Caco-2 (cell line): ENCODE data around the gene ABLIM2. TPM values are rescaled to one million over a fixed set of nuclear protein-coding genes. Genes with fewer than 3 reads are reported as not detected.

Experiments
- BruUV-seq: library from RNA; stranded (reverse); fragments of 400-500 nt; replicated peaks from 2 replicates; lab custom pipeline; 2021; lab: Mats Ljungman, UMichigan
- CTCF ChIA-PET: fragments of 300-600 bp; sonication (Branson Sonifier 250); formaldehyde crosslinking; loops from one replicate; lab custom pipeline; 2022; ENCODE audit warnings: antibody characterized with exemption; lab: Charles Lee
- POLR2A ChIA-PET: fragments of 300-600 bp; sonication (Branson Sonifier 250); formaldehyde crosslinking; loops from one replicate; lab custom pipeline; 2022; ENCODE audit warnings: antibody characterized with exemption; lab: Charles Lee
- DNase-seq, 2 experiments: peaks; one replicate each; pipeline versions ENCODE4 v3.0.0 to v3.0.0-alpha.2; 2020 to 2022
- H3K27me3 ChIP-seq: replicated peaks from 2 replicates; pipeline ENCODE4 v1.6.0; 2011; ENCODE audit warnings: low read length; ENCODE audit not compliant: control insufficient read depth, insufficient read depth
- H3K36me3 ChIP-seq: 2 replicates; pipeline ENCODE4 v1.5.1; 2011; ENCODE audit warnings: low read length; ENCODE audit not compliant: control insufficient read depth, insufficient read depth
- H3K4me1 ChIP-seq: fragments of 250-450 bp; sonication (Bioruptor Pico); 2 replicates; pipeline ENCODE4 v1.5.1; 2020; ENCODE audit warnings: mild to moderate bottlenecking
- H3K4me3 ChIP-seq: 2 replicates; pipeline ENCODE4 v1.5.1; 2011; ENCODE audit warnings: low read depth, mild to moderate bottlenecking, control low read depth, low read length
- H3K9me3 ChIP-seq: fragments of 250-450 bp; sonication (Bioruptor Pico); 2 replicates; pipeline ENCODE4 v1.5.1; 2020; ENCODE audit warnings: mild to moderate bottlenecking, moderate library complexity
- H3K27ac Mint-ChIP-seq: one replicate; pipeline ENCODE4 v1.8.0; 2022; ENCODE audit warnings: mixed read lengths; ENCODE audit not compliant: unreplicated experiment
- H3K27me3 Mint-ChIP-seq: one replicate; pipeline ENCODE4 v1.8.0; 2022; ENCODE audit warnings: mixed read lengths; ENCODE audit not compliant: insufficient read depth, unreplicated experiment
- H3K36me3 Mint-ChIP-seq: one replicate; pipeline ENCODE4 v1.8.0; 2022; ENCODE audit warnings: mild to moderate bottlenecking, mixed read lengths; ENCODE audit not compliant: insufficient read depth, unreplicated experiment
- H3K4me1 Mint-ChIP-seq: one replicate; pipeline ENCODE4 v1.8.0; 2022; ENCODE audit warnings: low read depth, mixed read lengths; ENCODE audit not compliant: unreplicated experiment
- H3K4me3 Mint-ChIP-seq: one replicate; pipeline ENCODE4 v1.8.0; 2022; ENCODE audit warnings: mild to moderate bottlenecking, moderate library complexity, mixed read lengths; ENCODE audit not compliant: unreplicated experiment
- H3K9me3 Mint-ChIP-seq: one replicate; pipeline ENCODE4 v1.8.0; 2022; ENCODE audit warnings: mixed read lengths; ENCODE audit not compliant: unreplicated experiment
- CTCF ChIP-seq, 2 experiments: fragments of 200-600 bp in 1 of 2; IDR thresholded peaks; 1 replicate in 1 of 2; 2 replicates in 1 of 2; pipeline versions ENCODE4 v1.5.1 to v1.8.0; 2011 to 2022; ENCODE audit warnings: antibody characterized with exemption in 1 of 2, control low read depth in 1 of 2, inconsistent platforms in 1 of 2, low read depth in 1 of 2, low read length in 1 of 2, mild to moderate bottlenecking in 1 of 2, moderate library complexity in 1 of 2; ENCODE audit not compliant: insufficient read depth in 1 of 2, severe bottlenecking in 1 of 2, unreplicated experiment in 1 of 2
- intact Hi-C: fragments of 100-400 bp; cut with micrococcal nuclease; formaldehyde crosslinking; loops from one replicate; pipeline ENCODE4 v1.10.0; 2022; ENCODE audit not compliant: unreplicated experiment
- total RNA-seq: library from RNA; stranded (reverse); gene quantifications from 2 replicates; pipeline ENCODE4 v1.2.3, GENCODE V29; 2022

The ABLIM2 gene
- total RNA-seq, 1 experiment from 2014 or later = 0.23 TPM

DNA sequence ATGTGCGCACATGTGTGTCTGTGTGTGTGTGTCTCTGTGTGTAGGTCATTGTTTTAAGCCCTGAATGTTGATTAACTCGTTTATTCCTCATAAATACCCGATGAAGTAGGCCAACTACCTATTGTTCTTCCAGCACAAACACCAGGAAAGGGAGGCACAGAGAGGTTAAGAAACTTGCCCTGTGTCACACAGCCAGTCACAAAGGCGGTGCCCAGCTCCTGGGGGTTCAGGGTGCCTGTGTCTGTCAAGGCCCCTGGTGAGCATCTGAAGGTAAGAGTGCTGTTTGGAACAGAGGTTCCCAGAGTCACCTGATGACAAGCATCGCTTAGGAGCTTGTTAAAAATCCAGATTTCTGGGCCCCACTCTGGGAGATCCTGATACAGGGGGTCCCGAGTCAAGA is 22.5 kb upstream of the ABLIM2 start:
- Histone ChIP-seq H3K9me3 (no peaks in the 10 kb centered on the region), H3K4me3 (no peak overlapping the region), H3K36me3 (no peaks in the 10 kb centered on the region), H3K27me3 (no peaks in the 10 kb centered on the region), H3K4me1 (peaks cover 43% of the 10 kb centered on the region)
- no peaks in the 10 kb centered on the region for H3K27me3 Mint-ChIP-seq
- no peak overlapping the region for H3K27ac Mint-ChIP-seq
- ChIA-PET POLR2A (no interaction called here), CTCF (no interaction called here)
- intact Hi-C loops = no loop called here
- H3K4me1 Mint-ChIP-seq = peaks cover 21% of the 10 kb centered on the region
- BruUV-seq = no TSS peak
- peaks cover 4% of the 10 kb centered on the region for H3K36me3 Mint-ChIP-seq
- TF ChIP-seq CTCF (IDR thresholded peaks at IDR 0.05; ENCODE audit: insufficient read depth in 1 of 2, low read depth in 1 of 2, low read length in 1 of 2, severe bottlenecking in 1 of 2, unreplicated experiment in 1 of 2) = no peak
- no peaks in the 10 kb centered on the region for H3K9me3 Mint-ChIP-seq
- H3K4me3 Mint-ChIP-seq = no peak overlapping the region
- no peak for DNase-seq

- H3K36me3 Mint-ChIP-seq = peaks cover 4% of the 10 kb centered on the region
- ChIA-PET CTCF (interaction anchor here (0.9 to 1.6 kb wide), 3 partner anchors 14 to 62 kb away, joined by 3 to 5 read pairs (median 3); partner anchors contain the start of gene SH3TC1), POLR2A (no interaction called here)
- H3K27me3 Mint-ChIP-seq = no peaks in the 10 kb centered on the region
- H3K27me3 ChIP-seq = no peaks in the 10 kb centered on the region
- H3K4me3 ChIP-seq = no peak overlapping the region
- intact Hi-C loops = no loop called here
- no peak overlapping the region for H3K27ac Mint-ChIP-seq
- no peaks in the 10 kb centered on the region for H3K9me3 ChIP-seq
- H3K9me3 Mint-ChIP-seq = no peaks in the 10 kb centered on the region
- H3K4me1 ChIP-seq = peaks cover 43% of the 10 kb centered on the region
- H3K4me1 Mint-ChIP-seq = peaks cover 19% of the 10 kb centered on the region
- no peak for DNase-seq
- BruUV-seq = no TSS peak
- TF ChIP-seq CTCF (IDR thresholded peaks at IDR 0.05; ENCODE audit: insufficient read depth in 1 of 2, low read depth in 1 of 2, low read length in 1 of 2, severe bottlenecking in 1 of 2, unreplicated experiment in 1 of 2) = no peak
- H3K4me3 Mint-ChIP-seq = no peak overlapping the region
- H3K36me3 ChIP-seq = no peaks in the 10 kb centered on the region
Measured at GRCh38 chr4:8180310-8181093, 21.9 kb upstream of the ABLIM2 start.

DNA sequence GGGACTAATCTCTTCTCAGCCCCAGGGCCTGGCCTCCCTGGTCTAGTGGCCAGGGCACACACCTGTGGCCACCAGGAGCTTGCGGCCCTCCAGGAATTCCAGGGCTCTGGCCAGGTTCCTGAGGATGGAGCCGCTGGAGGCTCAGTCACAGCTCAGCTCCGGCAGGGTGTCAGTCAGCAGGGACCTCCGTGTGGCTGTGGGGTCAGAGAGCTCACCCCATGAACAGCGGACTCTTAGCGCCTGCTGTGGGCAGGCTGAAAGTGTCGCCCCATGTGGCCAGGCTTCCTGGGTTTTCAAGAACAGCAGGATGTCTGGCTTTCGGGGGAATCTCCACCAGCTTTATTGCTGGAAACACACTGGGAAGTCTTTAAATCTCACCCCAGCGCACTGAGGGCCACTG is 21.2 kb upstream of the ABLIM2 start:
- Histone ChIP-seq H3K27me3 (no peaks in the 10 kb centered on the region), H3K4me3 (no peak overlapping the region), H3K9me3 (no peaks in the 10 kb centered on the region), H3K36me3 (no peaks in the 10 kb centered on the region), H3K4me1 (peaks cover 43% of the 10 kb centered on the region)
- no peaks in the 10 kb centered on the region for H3K9me3 Mint-ChIP-seq
- ChIA-PET CTCF (interaction anchor here (0.9 to 1.6 kb wide), 3 partner anchors 15 to 63 kb away, joined by 3 to 5 read pairs (median 3); partner anchors contain the start of gene SH3TC1), POLR2A (no interaction called here)
- intact Hi-C loops = no loop called here
- peaks cover 4% of the 10 kb centered on the region for H3K36me3 Mint-ChIP-seq
- DNase-seq = no peak
- no peaks in the 10 kb centered on the region for H3K27me3 Mint-ChIP-seq
- H3K4me1 Mint-ChIP-seq = peaks cover 19% of the 10 kb centered on the region
- no peak overlapping the region for H3K27ac Mint-ChIP-seq
- BruUV-seq = no TSS peak
- TF ChIP-seq CTCF (IDR thresholded peaks at IDR 0.05; ENCODE audit: insufficient read depth in 1 of 2, low read depth in 1 of 2, low read length in 1 of 2, severe bottlenecking in 1 of 2, unreplicated experiment in 1 of 2) = no peak
- H3K4me3 Mint-ChIP-seq = no peak overlapping the region
